GM12878 (cell line): ENCODE results near the gene SFI1. TPM values are rescaled to one million over a fixed set of nuclear protein-coding genes. Genes with fewer than 3 reads are reported as not detected.

Experiments used
- ATAC-seq: fragments of 200-7000 bp; cut with Tn5 transposase; 3 replicates; pipeline ENCODE4 v1.9.1; 2020; ENCODE audit warnings: mild to moderate bottlenecking, moderate library complexity
- BruUV-seq: library from RNA; stranded (reverse); fragments of 400-500 nt; replicated peaks from 2 replicates; lab custom pipeline; 2021; lab: Mats Ljungman, UMichigan
- CTCF ChIA-PET: fragments of 300-600 bp; sonication (Branson Sonifier 250); formaldehyde crosslinking; extraction: SDS; loops from one replicate; lab custom pipeline; 2021; ENCODE audit warnings: inconsistent platforms; lab: Yijun Ruan, JAX
- POLR2A ChIA-PET: fragments of 350-600 bp; formaldehyde crosslinking; extraction: SDS; loops from one replicate; lab custom pipeline; 2021; ENCODE audit warnings: inconsistent platforms; lab: Charles Lee
- RAD21 ChIA-PET: fragments of 300-600 bp; sonication (Branson Sonifier 250); formaldehyde crosslinking; loops from one replicate; lab custom pipeline; 2023; ENCODE audit warnings: antibody characterized with exemption; ENCODE audit not compliant: unreplicated experiment; lab: Charles Lee
- SMC1A ChIA-PET: fragments of 300-600 bp; sonication (Branson Sonifier 250); formaldehyde crosslinking; loops from one replicate; lab custom pipeline; 2023; ENCODE audit not compliant: unreplicated experiment, uncharacterized antibody; lab: Charles Lee
- DNase-seq: peaks from one replicate; pipeline ENCODE4 v3.0.0-alpha.2; 2011; ENCODE audit warnings: low read depth, low spot score
- FAIRE-seq: peaks from 3 replicates; lab custom pipeline; 2011; peaks lifted over from hg19 to GRCh38; lab: Jason Lieb, UNC
- H2AFZ ChIP-seq: 2 replicates; pipeline ENCODE4 v1.6.0; 2011; ENCODE audit warnings: low read depth, low read length, control low read depth; ENCODE audit not compliant: control insufficient read depth
- H3K27ac ChIP-seq: 2 replicates; pipeline ENCODE4 v1.5.1; 2011; ENCODE audit warnings: control low read depth; ENCODE audit not compliant: control insufficient read depth, insufficient read depth
- H3K27me3 ChIP-seq, 2 experiments: replicated peaks in 1 of 2; 2 replicates each; pipeline versions ENCODE4 v1.6.0 to v1.6.1; 2011; ENCODE audit warnings: low read length in 1 of 2; ENCODE audit not compliant: control insufficient read depth in 2 of 2, insufficient read depth in 2 of 2
- H3K36me3 ChIP-seq, 2 experiments: 2 replicates each; pipeline ENCODE4 v1.5.1; 2011; ENCODE audit warnings: low read length in 1 of 2; ENCODE audit not compliant: control insufficient read depth in 2 of 2, insufficient read depth in 2 of 2
- H3K4me1 ChIP-seq: 2 replicates; pipeline ENCODE4 v1.6.1; 2011; ENCODE audit warnings: mild to moderate bottlenecking, low read length, moderate library complexity, mixed read lengths; ENCODE audit not compliant: control insufficient read depth, insufficient read depth
- H3K4me2 ChIP-seq: 2 replicates; pipeline ENCODE4 v1.6.0; 2011; ENCODE audit warnings: control low read depth; ENCODE audit not compliant: control insufficient read depth, insufficient read depth
- H3K4me3 ChIP-seq: fragments of 200-600 bp; sonication (generic); 2 replicates; pipeline ENCODE4 v1.5.1; 2016
- H3K79me2 ChIP-seq: 2 replicates; pipeline ENCODE4 v1.6.0; 2011; ENCODE audit warnings: low read length; ENCODE audit not compliant: control insufficient read depth, insufficient read depth
- H3K9ac ChIP-seq: 2 replicates; pipeline ENCODE4 v1.8.0; 2011; ENCODE audit warnings: low read length, control low read depth, mixed read lengths; ENCODE audit not compliant: control insufficient read depth, insufficient read depth
- H3K9me3 ChIP-seq: replicated peaks from 3 replicates; pipeline ENCODE4 v1.5.1; 2011; ENCODE audit warnings: mild to moderate bottlenecking, low read length; ENCODE audit not compliant: control insufficient read depth, insufficient read depth
- H4K20me1 ChIP-seq: 2 replicates; pipeline ENCODE4 v1.6.0; 2011; ENCODE audit not compliant: control insufficient read depth, insufficient read depth
- PML ChIP-seq: IDR thresholded peaks from 2 replicates; pipeline ENCODE4 v1.6.1; 2012; ENCODE audit warnings: low read length, inconsistent platforms
- RAD51 ChIP-seq: fragments of 450-650 bp; IDR thresholded peaks from 2 replicates; pipeline ENCODE4 v1.6.1; 2016; ENCODE audit warnings: moderate library complexity, mild to moderate bottlenecking, inconsistent platforms
- TAF1 ChIP-seq: IDR thresholded peaks from 2 replicates; pipeline ENCODE4 v1.6.1; 2011; ENCODE audit warnings: mild to moderate bottlenecking, low read depth, low read length, borderline replicate concordance
- TCF12 ChIP-seq: IDR thresholded peaks from 2 replicates; pipeline ENCODE4 v1.6.1; 2011; ENCODE audit warnings: low read depth, mild to moderate bottlenecking, low read length
- WRNIP1 ChIP-seq: IDR thresholded peaks from 2 replicates; pipeline ENCODE4 v1.6.1; 2011; ENCODE audit warnings: low read depth, low read length, improper control_type of control experiment, borderline replicate concordance
- ZBTB33 ChIP-seq: fragments of 450-650 bp; IDR thresholded peaks from 2 replicates; pipeline ENCODE4 v1.6.1; 2017; ENCODE audit warnings: mild to moderate bottlenecking
- ZSCAN29 ChIP-seq: fragments of 450-650 bp; IDR thresholded peaks from 2 replicates; pipeline ENCODE4 v1.6.1; 2017; ENCODE audit warnings: mild to moderate bottlenecking, moderate library complexity
- WGBS: methylation state at CpG from one replicate; pipeline ENCODE4 v1.1.6; 2016; ENCODE audit warnings: low lambda C conversion rate; ENCODE audit not compliant: insufficient replicate concordance, insufficient coverage; ENCODE audit errors: missing lambda C conversion rate; 5-methylcytosine and 5-hydroxymethylcytosine counted together
- in situ Hi-C: fragments of 300-500 bp; cut with MboI; formaldehyde crosslinking; loops from 9 replicates; pipeline ENCODE4 v1.14.3; 2018; ENCODE audit warnings: mixed read lengths
- intact Hi-C: fragments of 100-400 bp; cut with micrococcal nuclease; formaldehyde crosslinking; loops from one replicate; pipeline ENCODE4 v1.14.2; 2022; ENCODE audit not compliant: unreplicated experiment
- polyA plus RNA-seq, 11 experiments: library from polyadenylated mRNA; depleted of rRNA in 4 of 11; unstranded in 6 of 11; stranded (reverse) in 5 of 11; fragments of >200 nt; fragmentation: Nextera tagmentation in 4 of 11; fragmentation: Illumina TruSeq in 1 of 11; extraction: Ambion mirVana in 4 of 11; extraction: Trizol in 1 of 11; gene quantifications; 1 replicate in 1 of 11; 2 replicates in 10 of 11; pipeline versions ENCODE4 v1.2.1 to v1.2.3, GENCODE V29; 2011 to 2016; ENCODE audit warnings: inconsistent platforms in 2 of 11, missing spikeins in 2 of 11, low read depth in 1 of 11
- total RNA-seq, 4 experiments: library from RNA; depleted of rRNA in 3 of 4; stranded (reverse); fragments of >200 nt in 3 of 4; fragmentation: Illumina TruSeq in 1 of 4; extraction: Trizol in 1 of 4; gene quantifications; 2 replicates each; pipeline versions ENCODE4 v1.2.1 to v1.2.3, GENCODE V29; 2013 to 2021

Gene SFI1
- total and polyA plus RNA-seq, 10 of the 15 experiments (the other 5 are each of a cell fraction or from before 2014, with no cell fraction given), result 6.3 to 70.1 (median 30.4) TPM

GRCh38 chr22:31604746-31605705, 108.7 kb downstream of the SFI1 start (continued):
- no peak for TF ChIP-seq TAF1
- TF ChIP-seq, all 136 proteins: peak for 0

GRCh38 chr22:31605851-31606585, 109.7 kb downstream of the SFI1 start:
- Histone ChIP-seq H3K9ac (no peak overlapping the region), H4K20me1 (no peaks in the 10 kb centered on the region), H3K4me3 (no peak overlapping the region), H3K79me2 (no peaks in the 10 kb centered on the region), H3K4me2 (no peak overlapping the region), H3K4me1 (no peaks in the 10 kb centered on the region), H2AFZ (no peak overlapping the region), H3K27ac (no peak overlapping the region), H3K27me3 (no peaks in the 10 kb centered on the region), H3K36me3 (peaks cover 17 to 31% of the 10 kb centered on the region in 2 experiments), H3K9me3 (no peaks in the 10 kb centered on the region)
- SMC1A ChIA-PET, result interaction anchor here (0.6 kb wide), 1 partner anchor 190 kb away, joined by 3 read pairs; no protein-coding TSS in a partner anchor
- ATAC-seq (no peak), DNase-seq (no peak), FAIRE-seq (no peak)
- in situ Hi-C loops, result no loop called here
- CTCF ChIA-PET, result no interaction called here
- WGBS, result over 99% methylated on average over 9 of the region's 9 CpGs
- intact Hi-C loops, result no loop called here
- TF ChIP-seq TCF12 (no peak), WRNIP1 (no peak), RAD51 (no peak), PML (no peak), ZBTB33 (no peak), ZSCAN29 (no peak)
- POLR2A ChIA-PET, result interaction anchor here (1.0 kb wide), 1 partner anchor 21 kb away, joined by 3 read pairs; no protein-coding TSS in a partner anchor
- no TSS peak for BruUV-seq
- RAD21 ChIA-PET, result no interaction called here
